ENCODE measurements around the gene UNC79.
"Not testable (repeated sequence)": the region's sequence is repeated elsewhere in the genome, so short reads cannot be mapped to it uniquely, and the experiment has no call there.

The UNC79 gene

DNA sequence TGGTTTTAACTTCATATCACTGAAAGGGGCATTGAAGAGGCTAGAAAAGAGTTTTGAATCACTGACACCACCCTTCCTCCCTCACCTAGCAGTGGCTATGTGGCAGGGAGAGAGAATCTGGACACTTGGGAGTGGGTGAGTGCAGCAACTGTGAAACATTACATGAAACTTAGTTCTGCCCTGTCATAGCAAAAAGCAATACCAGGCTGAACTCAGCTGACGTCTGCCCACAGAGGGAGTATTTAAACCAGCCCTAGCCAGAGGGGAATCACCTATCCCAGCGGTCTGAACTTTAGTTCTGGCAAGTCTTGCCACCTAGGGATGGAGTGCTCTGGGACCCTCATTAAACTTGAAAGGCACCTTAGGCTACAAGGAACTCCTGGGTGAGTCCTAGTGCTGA is 20.7 kb upstream of the UNC79 start:
- Histone ChIP-seq H3K4me3 (ENCODE audit: low read depth, low read length, poor library complexity, severe bottlenecking) (no peak overlapping the region), H2AFZ (ENCODE audit: low read length) (no peak overlapping the region), H3K4me2 (ENCODE audit: low read length) (no peak overlapping the region), H3K9me2 (ENCODE audit: low read depth, low read length) (no peaks in the 10 kb centered on the region), H3K9me3 (ENCODE audit: low read length) (no peaks in the 10 kb centered on the region), H3K36me3 (ENCODE audit: insufficient read depth, low read length) (no peaks in the 10 kb centered on the region), H3K27ac (ENCODE audit: low read depth, low read length, poor library complexity, severe bottlenecking) (no peak overlapping the region), H3K27me3 (ENCODE audit: insufficient read depth, low read length) (no peaks in the 10 kb centered on the region), H3F3A (ENCODE audit: insufficient read depth, low read length) (no peaks in the 10 kb centered on the region), H3K4me1 (ENCODE audit: insufficient read depth, low read length, severe bottlenecking) (no peaks in the 10 kb centered on the region), H4K20me1 (ENCODE audit: insufficient read depth, low read length) (no peaks in the 10 kb centered on the region), H3K79me2 (ENCODE audit: insufficient read depth, low read length) (no peaks in the 10 kb centered on the region), H3K9ac (ENCODE audit: low read length) (no peak overlapping the region)
- TF ChIP-seq EZH2 (IDR thresholded peaks at IDR 0.05; ENCODE audit: borderline replicate concordance, low read length): no peak
- TF ChIP-seq, protein P1, sequence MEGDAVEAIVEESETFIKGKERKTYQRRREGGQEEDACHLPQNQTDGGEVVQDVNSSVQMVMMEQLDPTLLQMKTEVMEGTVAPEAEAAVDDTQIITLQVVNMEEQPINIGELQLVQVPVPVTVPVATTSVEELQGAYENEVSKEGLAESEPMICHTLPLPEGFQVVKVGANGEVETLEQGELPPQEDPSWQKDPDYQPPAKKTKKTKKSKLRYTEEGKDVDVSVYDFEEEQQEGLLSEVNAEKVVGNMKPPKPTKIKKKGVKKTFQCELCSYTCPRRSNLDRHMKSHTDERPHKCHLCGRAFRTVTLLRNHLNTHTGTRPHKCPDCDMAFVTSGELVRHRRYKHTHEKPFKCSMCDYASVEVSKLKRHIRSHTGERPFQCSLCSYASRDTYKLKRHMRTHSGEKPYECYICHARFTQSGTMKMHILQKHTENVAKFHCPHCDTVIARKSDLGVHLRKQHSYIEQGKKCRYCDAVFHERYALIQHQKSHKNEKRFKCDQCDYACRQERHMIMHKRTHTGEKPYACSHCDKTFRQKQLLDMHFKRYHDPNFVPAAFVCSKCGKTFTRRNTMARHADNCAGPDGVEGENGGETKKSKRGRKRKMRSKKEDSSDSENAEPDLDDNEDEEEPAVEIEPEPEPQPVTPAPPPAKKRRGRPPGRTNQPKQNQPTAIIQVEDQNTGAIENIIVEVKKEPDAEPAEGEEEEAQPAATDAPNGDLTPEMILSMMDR (IDR thresholded peaks at IDR 0.05; ENCODE audit: low read length): no peak

DNA sequence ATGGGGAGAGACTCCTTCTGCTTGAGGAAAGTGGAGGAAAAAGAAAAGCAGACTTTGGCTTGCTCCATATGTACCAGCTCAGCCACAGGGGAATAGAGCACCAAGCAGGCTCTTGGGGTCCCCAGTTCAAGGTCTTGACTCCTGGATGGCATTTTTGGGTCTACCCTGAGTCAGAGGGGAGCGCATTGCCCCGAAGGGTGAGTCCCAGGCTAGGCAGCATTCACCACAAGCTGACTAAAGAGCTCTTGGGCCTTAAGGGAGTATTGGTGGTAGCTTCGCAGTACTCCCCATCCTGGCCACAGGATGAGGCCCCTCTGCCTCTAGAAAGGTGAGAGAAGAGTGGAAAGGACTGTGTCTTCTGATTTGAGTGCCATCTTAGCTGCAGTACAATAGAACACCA is 19.8 kb upstream of the UNC79 start:
- H3K27ac ChIP-seq (ENCODE audit: low read depth, low read length, poor library complexity, severe bottlenecking): no peak overlapping the region
- H3F3A ChIP-seq (ENCODE audit: insufficient read depth, low read length): no peaks in the 10 kb centered on the region
- TF ChIP-seq, protein P1 (IDR thresholded peaks at IDR 0.05; ENCODE audit: low read length): no peak
- no peak for TF ChIP-seq EZH2 (IDR thresholded peaks at IDR 0.05; ENCODE audit: borderline replicate concordance, low read length)
- no peaks in the 10 kb centered on the region for H3K79me2 ChIP-seq (ENCODE audit: insufficient read depth, low read length)
- no peaks in the 10 kb centered on the region for H3K9me2 ChIP-seq (ENCODE audit: low read depth, low read length)
- H3K36me3 ChIP-seq (ENCODE audit: insufficient read depth, low read length): no peaks in the 10 kb centered on the region
- no peaks in the 10 kb centered on the region for H3K4me1 ChIP-seq (ENCODE audit: insufficient read depth, low read length, severe bottlenecking)
- no peaks in the 10 kb centered on the region for H4K20me1 ChIP-seq (ENCODE audit: insufficient read depth, low read length)
- H3K4me2 ChIP-seq (ENCODE audit: low read length): no peak overlapping the region
- H3K9ac ChIP-seq (ENCODE audit: low read length): no peak overlapping the region
- H2AFZ ChIP-seq (ENCODE audit: low read length): no peak overlapping the region
- no peaks in the 10 kb centered on the region for H3K9me3 ChIP-seq (ENCODE audit: low read length)
- no peaks in the 10 kb centered on the region for H3K27me3 ChIP-seq (ENCODE audit: insufficient read depth, low read length)
- no peak overlapping the region for H3K4me3 ChIP-seq (ENCODE audit: low read depth, low read length, poor library complexity, severe bottlenecking)

DNA sequence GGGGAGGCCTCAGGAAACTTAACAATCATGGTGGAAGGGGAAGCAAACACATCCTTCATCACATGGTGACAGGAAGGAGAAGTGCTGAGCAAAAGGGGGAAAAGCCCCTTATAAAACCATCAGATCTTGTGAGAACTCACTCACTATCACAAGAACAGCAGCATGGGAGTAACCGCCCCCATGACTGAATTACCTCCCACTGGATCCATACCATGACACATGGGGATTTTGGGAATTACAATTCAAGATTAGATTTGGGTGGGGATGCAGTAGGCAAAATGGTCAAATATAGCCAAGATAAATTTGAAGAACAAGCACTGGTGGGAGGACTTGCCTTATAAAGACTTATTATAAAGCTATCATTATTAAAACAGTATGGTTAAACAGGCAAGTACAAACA is 5.6 kb upstream of the UNC79 start:
- not testable (repeated sequence) for H3K27me3 ChIP-seq (ENCODE audit: insufficient read depth, low read length); H3K4me2 ChIP-seq (ENCODE audit: low read length); H3K27ac ChIP-seq (ENCODE audit: low read depth, low read length, poor library complexity, severe bottlenecking); H3K9me3 ChIP-seq (ENCODE audit: low read length); H3K4me3 ChIP-seq (ENCODE audit: low read depth, low read length, poor library complexity, severe bottlenecking); H3K9ac ChIP-seq (ENCODE audit: low read length); H3F3A ChIP-seq (ENCODE audit: insufficient read depth, low read length); H3K4me1 ChIP-seq (ENCODE audit: insufficient read depth, low read length, severe bottlenecking); H4K20me1 ChIP-seq (ENCODE audit: insufficient read depth, low read length); H3K9me2 ChIP-seq (ENCODE audit: low read depth, low read length); H3K79me2 ChIP-seq (ENCODE audit: insufficient read depth, low read length); H2AFZ ChIP-seq (ENCODE audit: low read length); H3K36me3 ChIP-seq (ENCODE audit: insufficient read depth, low read length)

DNA sequence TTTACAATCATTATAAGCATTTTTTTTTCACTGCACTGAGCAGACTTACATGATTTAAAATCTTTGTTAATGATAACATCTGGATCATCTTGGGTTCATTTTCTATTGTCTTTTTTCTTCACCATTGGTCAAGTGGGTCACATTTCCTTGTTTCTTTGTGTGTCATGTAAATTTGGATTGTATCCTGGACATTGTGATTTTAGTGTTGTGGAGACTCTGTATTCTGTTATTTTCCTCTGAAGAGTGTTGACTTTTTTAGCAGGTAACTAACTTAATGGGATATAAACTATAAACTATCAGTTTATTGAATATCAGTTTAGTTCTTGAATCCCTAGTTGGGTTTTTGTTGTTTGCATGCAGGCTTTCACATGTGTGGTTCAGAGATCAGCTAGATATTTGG is 4.0 kb upstream of the UNC79 start:
- H3K79me2 ChIP-seq (ENCODE audit: insufficient read depth, low read length): no peaks in the 10 kb centered on the region
- H3K27ac ChIP-seq (ENCODE audit: low read depth, low read length, poor library complexity, severe bottlenecking): no peak overlapping the region
- H4K20me1 ChIP-seq (ENCODE audit: insufficient read depth, low read length): no peaks in the 10 kb centered on the region
- no peaks in the 10 kb centered on the region for H3K27me3 ChIP-seq (ENCODE audit: insufficient read depth, low read length)
- no peaks in the 10 kb centered on the region for H3K9me2 ChIP-seq (ENCODE audit: low read depth, low read length)
- 0 out of 2 replicates have a peak, but pooled peaks cover 8% of the 10 kb centered on the region for H3K9me3 ChIP-seq (ENCODE audit: low read length)
- H3K4me2 ChIP-seq (ENCODE audit: low read length): no peak overlapping the region
- no peaks in the 10 kb centered on the region for H3K36me3 ChIP-seq (ENCODE audit: insufficient read depth, low read length)
- TF ChIP-seq, protein P1 (IDR thresholded peaks at IDR 0.05; ENCODE audit: low read length): no peak
- TF ChIP-seq EZH2 (IDR thresholded peaks at IDR 0.05; ENCODE audit: borderline replicate concordance, low read length): no peak
- H3K4me1 ChIP-seq (ENCODE audit: insufficient read depth, low read length, severe bottlenecking): no peaks in the 10 kb centered on the region
- no peak overlapping the region for H2AFZ ChIP-seq (ENCODE audit: low read length)
- no peak overlapping the region for H3K9ac ChIP-seq (ENCODE audit: low read length)
- no peak overlapping the region for H3K4me3 ChIP-seq (ENCODE audit: low read depth, low read length, poor library complexity, severe bottlenecking)
- H3F3A ChIP-seq (ENCODE audit: insufficient read depth, low read length): no peaks in the 10 kb centered on the region

Data from OCI-LY1 (cell line).